ENCODE measurements around the gene ABCB4.

GRCh38 chr7:87424075-87424474 lies 51.4 kb downstream of the ABCB4 start:
- no peak for TF ChIP-seq CTCF (IDR thresholded peaks at IDR 0.05)
- no peak for TF ChIP-seq EZH2 (IDR thresholded peaks at IDR 0.05)
